Measurements from ENCODE around the gene MAP4K5. TPM values are rescaled to one million over a fixed set of nuclear protein-coding genes. Genes with fewer than 3 reads are reported as not detected.
"Not testable (repeated sequence)": the region's sequence is repeated elsewhere in the genome, so short reads cannot be mapped to it uniquely, and the experiment has no call there.

Gene MAP4K5
- 10 to 100 TPM; 17.6 to 25.3 TPM for total RNA-seq
- long read RNA-seq, partial matches to known transcripts: 0 of 5 reads
- long read RNA-seq, other reads (novel, unspliced or antisense): 5 of 5 reads

DNA sequence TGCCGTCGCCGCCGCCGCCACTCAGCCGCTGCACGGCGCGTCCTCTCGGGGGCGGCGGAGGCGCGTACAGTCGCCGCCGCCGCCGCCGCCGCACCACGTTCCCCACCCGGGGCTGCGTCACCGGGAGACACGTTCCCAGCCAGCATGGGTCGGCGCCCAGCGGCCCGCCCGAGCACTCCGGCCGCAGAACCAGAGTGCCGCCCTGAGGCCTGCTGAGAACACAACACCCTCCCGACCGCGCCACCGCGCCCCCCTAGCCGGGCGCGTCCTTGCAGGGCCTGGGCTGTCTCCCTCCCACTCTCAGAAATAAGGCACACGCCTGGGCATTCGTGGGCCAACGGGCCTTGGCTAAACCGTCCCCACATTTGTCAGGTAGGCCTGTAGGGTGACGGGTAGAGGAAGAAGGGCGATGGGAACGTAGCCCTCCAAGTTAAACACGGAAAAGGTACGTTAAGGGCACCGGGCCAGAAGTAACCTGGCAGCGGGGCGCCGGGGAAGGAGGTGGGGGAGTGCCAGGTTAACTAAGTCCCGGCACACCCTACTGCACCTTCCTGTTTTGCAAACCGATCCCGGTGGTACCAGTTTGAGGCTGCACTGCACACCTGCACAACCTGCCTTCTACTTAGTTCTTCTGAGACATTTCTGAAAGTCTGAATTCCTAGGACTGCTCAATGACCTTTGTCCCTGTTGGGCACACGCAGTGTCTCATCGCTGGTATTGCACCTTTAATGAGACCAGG is at the start of gene MAP4K5:
TSS of gene MAP4K5 (minus strand) at position 68 of the 739 bp plus-strand sequence. CDS start 520 bp downstream, outside the sequence.
- ATAC-seq (peak; percentile 99), DNase-seq (peak; percentile 93)
- intact Hi-C loops (cut with DNase I): loop anchor here (1.0 to 5.0 kb wide), 3 partner anchors 195 to 215 kb away; no protein-coding TSS in a partner anchor

DNA sequence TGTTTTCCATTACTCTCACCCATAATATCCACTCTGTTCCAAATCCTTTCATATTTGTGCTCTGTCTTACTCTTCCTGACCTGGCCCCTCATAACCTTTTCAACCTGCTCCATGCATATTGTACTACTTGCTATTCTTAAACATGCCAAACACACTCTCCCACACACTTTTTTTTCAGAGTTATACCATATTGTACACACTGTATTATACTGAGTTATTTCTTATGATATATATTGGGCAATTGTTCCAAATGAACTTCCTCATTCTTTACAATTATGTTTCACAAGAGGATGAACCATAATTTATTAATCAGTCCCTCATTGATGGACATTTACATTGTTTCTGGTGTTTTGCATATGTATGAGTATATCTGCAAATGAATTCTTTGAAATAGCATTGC is 46.1 kb upstream of the MAP4K5 start:
- DNase-seq (no peak), ATAC-seq (no peak)
- intact Hi-C loops (cut with DNase I): no loop called here

GRCh38 chr14:50577982-50578381 is 45.6 kb upstream of the MAP4K5 start:
- DNase-seq (no peak), ATAC-seq (no peak)
- intact Hi-C loops (cut with DNase I): no loop called here

GRCh38 chr14:50575769-50576168 is 43.4 kb upstream of the MAP4K5 start:
- ATAC-seq: no peak
- no peak for DNase-seq
- intact Hi-C loops (cut with DNase I): no loop called here

DNA sequence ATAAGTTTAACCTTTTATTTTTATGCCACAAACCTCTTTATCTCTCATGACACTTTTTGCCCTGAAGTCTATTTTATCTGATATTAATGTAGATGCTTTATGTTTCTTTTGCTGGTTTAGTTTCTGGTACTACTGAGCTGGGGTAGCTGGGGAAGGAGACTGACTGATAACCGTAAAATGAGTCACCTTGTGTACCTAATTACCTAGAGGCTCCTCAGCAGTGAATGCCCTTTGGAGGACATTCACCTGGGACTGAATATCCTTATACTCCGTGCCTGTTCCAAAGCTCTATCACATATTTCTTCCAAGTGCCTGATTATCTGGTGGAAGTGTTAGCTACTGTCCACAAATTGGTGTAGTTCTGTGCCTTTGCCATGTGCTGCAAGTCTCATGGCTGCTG is 41.5 kb upstream of the MAP4K5 start:
- intact Hi-C loops (cut with DNase I): no loop called here

DNA sequence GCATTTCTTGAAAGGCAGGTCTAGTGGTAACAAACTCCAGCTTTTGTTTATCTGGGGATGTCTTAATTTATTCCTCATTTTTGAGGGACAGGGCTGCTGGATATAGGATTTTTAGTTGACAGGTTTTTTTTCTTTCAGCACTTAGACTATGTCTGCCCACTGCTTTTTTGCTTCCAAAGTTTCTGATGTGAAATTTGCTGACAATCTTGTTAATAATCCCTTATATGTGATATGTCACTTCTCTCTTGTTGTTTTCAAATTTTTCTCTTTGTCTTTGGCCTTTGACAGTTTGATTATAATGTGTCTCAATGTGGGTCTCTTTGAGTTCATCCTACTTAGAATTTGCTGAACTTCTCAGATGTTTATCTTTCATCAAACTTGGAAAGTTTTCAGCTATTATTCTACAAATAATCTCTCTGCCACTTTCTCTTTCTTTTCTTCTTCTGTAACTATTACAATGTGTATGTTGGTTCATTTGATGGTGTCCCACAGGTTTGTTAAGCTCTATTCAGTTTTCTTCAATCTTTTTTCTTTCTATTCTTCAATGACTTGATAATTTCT is 37.4 kb upstream of the MAP4K5 start:
- no peak for ATAC-seq
- intact Hi-C loops (cut with DNase I): no loop called here
- no peak for DNase-seq

More for the DNA sequence above, 41.5 kb upstream of the MAP4K5 start:
- DNase-seq (no peak), ATAC-seq (no peak)

GRCh38 chr14:50562841-50563240 is 30.5 kb upstream of the MAP4K5 start:
- ATAC-seq (no peak), DNase-seq (no peak)
- intact Hi-C loops (cut with DNase I): no loop called here

DNA sequence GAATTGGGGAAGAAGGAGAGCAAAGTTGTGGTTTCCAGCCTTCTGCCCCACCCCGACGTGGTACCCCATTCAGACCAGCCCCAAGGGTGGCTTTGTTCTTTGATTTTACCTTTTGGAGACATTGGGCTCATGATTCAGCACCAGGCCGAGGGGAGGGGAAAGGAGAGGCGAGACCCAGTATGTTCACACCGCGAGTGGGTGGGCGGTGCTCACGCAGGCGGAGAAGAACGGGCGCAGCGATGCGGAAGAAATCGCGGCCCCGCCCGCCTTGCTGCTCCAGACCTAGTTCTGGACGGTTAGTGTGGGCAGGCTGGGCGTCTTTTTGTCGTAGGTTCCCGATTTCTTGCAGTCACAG is 28.5 kb upstream of the MAP4K5 start:
- intact Hi-C loops (cut with DNase I): no loop called here
- ATAC-seq (peak; percentile 86 to 95), DNase-seq (peak; percentile 87)

- peak; percentile 94 to 95 for ATAC-seq
- intact Hi-C loops (cut with DNase I): no loop called here
- DNase-seq: peak; percentile 77
These were observed 27.9 kb upstream of the MAP4K5 start, which contains the start of gene ATL1 for GRCh38 chr14:50559990-50560930. Gene ATL1, plus strand, starts transcription at chr14:50560145. Its CDS starts 121 bp downstream, at chr14:50560266.

- ATAC-seq; DNase-seq; intact Hi-C loops (cut with DNase I): not testable (repeated sequence)
These were observed 20.4 kb upstream of the MAP4K5 start for GRCh38 chr14:50552796-50553195.

DNA sequence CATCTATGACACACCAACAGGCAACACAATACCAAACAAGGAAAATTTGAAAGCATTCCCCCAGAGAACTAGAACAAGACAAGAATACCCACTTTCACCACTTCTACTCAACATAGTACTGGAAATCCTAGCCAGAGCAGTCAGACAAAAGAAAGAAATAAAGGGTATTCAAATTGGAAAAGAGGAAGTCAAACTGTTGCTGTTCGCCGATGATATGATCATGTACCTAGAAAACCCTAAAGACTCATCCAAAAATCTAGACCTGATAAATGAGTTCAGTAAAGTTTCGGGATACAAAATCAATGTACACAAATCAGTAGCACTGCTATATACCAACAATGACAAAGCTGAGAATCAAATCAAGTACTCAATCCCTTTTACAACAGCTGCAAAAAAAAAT is 19.5 kb upstream of the MAP4K5 start:
- no peak for DNase-seq
- no peak for ATAC-seq
- intact Hi-C loops (cut with DNase I): no loop called here

GRCh38 chr14:50550294-50550693 is 17.9 kb upstream of the MAP4K5 start:
- no peak for ATAC-seq
- DNase-seq: no peak
- intact Hi-C loops (cut with DNase I): no loop called here

DNA sequence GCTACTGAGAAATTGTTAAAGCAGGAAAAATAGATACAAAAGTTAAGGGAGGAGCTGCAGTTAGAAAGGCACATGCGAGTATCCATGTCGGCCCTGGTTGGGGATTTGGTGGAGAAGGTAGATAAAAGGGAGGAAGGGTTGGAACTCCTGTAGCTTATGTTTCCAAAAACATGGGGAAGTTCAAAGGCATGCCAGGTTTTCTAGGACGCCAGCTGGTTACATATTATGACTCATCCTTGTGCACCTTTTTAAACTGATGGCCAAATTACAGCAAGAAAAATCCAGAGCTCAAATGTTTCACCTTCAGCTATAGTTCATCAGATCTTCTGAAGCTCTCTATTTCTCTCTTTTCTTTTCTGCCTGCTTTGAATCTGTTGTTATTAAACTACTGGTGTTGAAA is 13.2 kb upstream of the MAP4K5 start:
- ATAC-seq (no peak), DNase-seq (no peak)
- intact Hi-C loops (cut with DNase I): no loop called here

DNA sequence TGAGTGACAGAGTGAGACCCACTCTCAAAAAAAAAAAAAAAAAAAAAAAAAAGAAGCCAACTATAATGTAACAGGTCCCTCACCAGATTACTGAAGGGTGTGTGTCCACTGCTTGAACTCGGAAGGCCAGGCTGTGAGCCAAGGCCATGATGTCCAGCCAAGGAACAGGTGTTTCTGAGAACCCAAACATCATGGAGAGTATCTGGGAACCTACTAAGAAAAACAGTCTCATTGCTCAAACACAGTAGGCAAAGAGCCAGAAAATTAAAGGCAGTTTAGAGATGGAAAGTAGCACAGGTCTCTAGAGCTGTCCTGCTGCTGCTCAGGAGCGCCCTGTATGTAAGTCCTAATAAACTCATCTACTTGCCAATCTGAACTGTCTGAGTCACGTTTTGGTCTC is 12.5 kb upstream of the MAP4K5 start:
- intact Hi-C loops (cut with DNase I): loop anchor here in 1 of 2 donors (5.0 kb wide), 1 partner anchor 232 kb away; no protein-coding TSS in a partner anchor
- no peak for ATAC-seq
- DNase-seq: no peak

GRCh38 chr14:50542941-50543418 is 10.6 kb upstream of the MAP4K5 start:
- DNase-seq (no peak), ATAC-seq (peak; percentile 57 to 65)
- intact Hi-C loops (cut with DNase I): loop anchor here in 1 of 2 donors (5.0 kb wide), 1 partner anchor 234 kb away; no protein-coding TSS in a partner anchor

GRCh38 chr14:50541159-50541567 is 8.8 kb upstream of the MAP4K5 start:
- intact Hi-C loops (cut with DNase I): loop anchor here in 1 of 2 donors (5.0 kb wide), 1 partner anchor 236 kb away; no protein-coding TSS in a partner anchor
- no peak for ATAC-seq
- no peak for DNase-seq

DNA sequence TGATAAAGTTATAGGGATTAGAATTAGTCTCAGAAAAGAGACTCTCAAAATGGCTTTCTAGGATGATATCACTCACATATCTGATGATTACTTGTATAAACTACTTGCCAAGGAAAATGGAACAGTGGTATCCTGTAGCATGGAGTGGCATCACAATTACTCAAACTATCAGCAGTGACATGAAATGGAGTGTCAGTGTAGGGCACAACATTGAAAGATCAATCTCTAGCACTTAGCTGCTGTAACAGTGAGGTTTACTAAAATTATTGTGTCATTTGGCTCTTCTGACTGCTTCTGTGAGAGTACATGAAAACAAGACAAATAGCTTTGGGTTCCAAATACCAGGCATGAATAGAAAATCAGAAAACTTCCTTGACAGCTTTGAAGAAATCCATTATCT is 6.7 kb upstream of the MAP4K5 start:
- ATAC-seq: no peak
- intact Hi-C loops (cut with DNase I): no loop called here

GRCh38 chr14:50538034-50538433 is 5.7 kb upstream of the MAP4K5 start:
- ATAC-seq; DNase-seq; intact Hi-C loops (cut with DNase I): not testable (repeated sequence)

More for the DNA sequence above, 6.7 kb upstream of the MAP4K5 start:
- DNase-seq: no peak

DNA sequence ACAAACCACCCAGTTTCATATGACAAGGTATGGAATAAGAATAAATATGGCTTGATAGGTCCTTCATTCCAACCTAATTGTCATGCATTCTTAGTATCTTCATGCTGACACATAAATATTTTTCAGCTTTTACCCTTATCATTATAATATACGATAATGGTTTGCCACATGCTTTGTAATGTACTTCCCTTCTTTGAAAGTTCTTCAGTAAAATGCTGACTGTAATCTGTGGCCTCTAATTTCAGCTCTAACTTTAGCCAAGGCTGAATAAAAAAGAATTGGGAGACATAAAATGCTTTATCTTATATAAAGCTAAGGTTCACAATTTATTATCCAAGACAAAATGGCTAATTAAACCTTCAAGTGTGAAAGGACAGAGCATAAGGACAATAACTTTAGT is 2.6 kb upstream of the MAP4K5 start:
- DNase-seq: no peak
- intact Hi-C loops (cut with DNase I): loop anchor here (5.0 kb wide), 2 partner anchors 198 to 218 kb away; no protein-coding TSS in a partner anchor

More for the DNA sequence above, 2.6 kb upstream of the MAP4K5 start:
- ATAC-seq: no peak
